ENCODE data around the gene CTPS1. TPM values are rescaled to one million over a fixed set of nuclear protein-coding genes. Genes with fewer than 3 reads are reported as not detected.

Gene CTPS1
- total RNA-seq, 1 donor from 2014 or later, result 73.8 TPM

GRCh38 chr1:40945491-40945973, 34.0 kb upstream of the CTPS1 start:
- no peak for DNase-seq (ENCODE audit: low spot score)
- TF ChIP-seq EZH2 (IDR thresholded peaks at IDR 0.05) (no peak), CTCF (IDR thresholded peaks at IDR 0.05) (no peak), EZH2phosphoT487 (IDR thresholded peaks at IDR 0.05) (no peak)
- Histone ChIP-seq H3K9ac (no peak overlapping the region), H3K27me3 (peaks cover 3% of the 10 kb centered on the region), H3K79me2 (ENCODE audit: low read depth) (no peaks in the 10 kb centered on the region), H3K36me3 (no peaks in the 10 kb centered on the region), H3K4me1 (peaks cover 6% of the 10 kb centered on the region), H3F3A (ENCODE audit: low read depth) (peaks cover 4% of the 10 kb centered on the region), H4K20me1 (ENCODE audit: low read depth) (no peaks in the 10 kb centered on the region), H2AFZ (replicated peaks) (no peak overlapping the region), H3K4me2 (no peak overlapping the region), H3K4me3 (no peak overlapping the region), H3K9me3 (ENCODE audit: low read depth) (no peaks in the 10 kb centered on the region), H3K27ac (no peak overlapping the region)
- no peak overlapping the region for H3K4me3 Mint-ChIP-seq
- H3K4me1 Mint-ChIP-seq, result peaks cover 3% of the 10 kb centered on the region
- H3K9me3 Mint-ChIP-seq, result peaks cover 3% of the 10 kb centered on the region
- H3K27me3 Mint-ChIP-seq (ENCODE audit: insufficient read depth, low read depth), result peaks cover 8% of the 10 kb centered on the region
- no peaks in the 10 kb centered on the region for H3K36me3 Mint-ChIP-seq
- no peak overlapping the region for H3K27ac Mint-ChIP-seq

- Histone ChIP-seq H3K4me2 (peak overlapping the region; percentile 50), H3K9ac (no peak overlapping the region), H3K4me3 (no peak overlapping the region), H3K79me2 (ENCODE audit: low read depth) (no peaks in the 10 kb centered on the region), H3K27me3 (peaks cover 23% of the 10 kb centered on the region), H3K36me3 (no peaks in the 10 kb centered on the region), H3K4me1 (peaks cover 6% of the 10 kb centered on the region), H4K20me1 (ENCODE audit: low read depth) (no peaks in the 10 kb centered on the region), H3K9me3 (ENCODE audit: low read depth) (no peaks in the 10 kb centered on the region), H3F3A (ENCODE audit: low read depth) (peaks cover 4% of the 10 kb centered on the region), H3K27ac (no peak overlapping the region), H2AFZ (replicated peaks) (peak overlapping the region; percentile 83)
- DNase-seq (ENCODE audit: low spot score), result peak; percentile 79
- peaks cover 3% of the 10 kb centered on the region for H3K4me1 Mint-ChIP-seq
- TF ChIP-seq CTCF (IDR thresholded peaks at IDR 0.05) (peak; percentile 89), EZH2 (IDR thresholded peaks at IDR 0.05) (no peak), EZH2phosphoT487 (IDR thresholded peaks at IDR 0.05) (no peak)
- peaks cover 17% of the 10 kb centered on the region for H3K27me3 Mint-ChIP-seq (ENCODE audit: insufficient read depth, low read depth)
- no peak overlapping the region for H3K27ac Mint-ChIP-seq
- no peaks in the 10 kb centered on the region for H3K36me3 Mint-ChIP-seq
- peaks cover 3% of the 10 kb centered on the region for H3K9me3 Mint-ChIP-seq
- H3K4me3 Mint-ChIP-seq, result no peak overlapping the region
These were observed 30.6 kb upstream of the CTPS1 start for GRCh38 chr1:40948741-40949443.

- peaks cover 23% of the 10 kb centered on the region for H3K27me3 ChIP-seq
- H3K4me3 ChIP-seq, result no peak overlapping the region
- H3K4me2 ChIP-seq, result no peak overlapping the region
- no peak overlapping the region for H2AFZ ChIP-seq (replicated peaks)
- H3K9me3 Mint-ChIP-seq, result peaks cover 3% of the 10 kb centered on the region
- no peak for TF ChIP-seq EZH2 (IDR thresholded peaks at IDR 0.05)
- no peak for TF ChIP-seq CTCF (IDR thresholded peaks at IDR 0.05)
- no peak for TF ChIP-seq EZH2phosphoT487 (IDR thresholded peaks at IDR 0.05)
- H3K9me3 ChIP-seq (ENCODE audit: low read depth), result no peaks in the 10 kb centered on the region
- H3K27ac ChIP-seq, result no peak overlapping the region
- peaks cover 3% of the 10 kb centered on the region for H3K4me1 Mint-ChIP-seq
- H3K4me3 Mint-ChIP-seq, result no peak overlapping the region
- peaks cover 4% of the 10 kb centered on the region for H3F3A ChIP-seq (ENCODE audit: low read depth)
- no peaks in the 10 kb centered on the region for H3K79me2 ChIP-seq (ENCODE audit: low read depth)
- no peaks in the 10 kb centered on the region for H4K20me1 ChIP-seq (ENCODE audit: low read depth)
- H3K36me3 ChIP-seq, result no peaks in the 10 kb centered on the region
- no peaks in the 10 kb centered on the region for H3K36me3 Mint-ChIP-seq
- peaks cover 6% of the 10 kb centered on the region for H3K4me1 ChIP-seq
- H3K27ac Mint-ChIP-seq, result no peak overlapping the region
- no peak for DNase-seq (ENCODE audit: low spot score)
- peaks cover 17% of the 10 kb centered on the region for H3K27me3 Mint-ChIP-seq (ENCODE audit: insufficient read depth, low read depth)
- no peak overlapping the region for H3K9ac ChIP-seq
These were observed 29.9 kb upstream of the CTPS1 start for GRCh38 chr1:40949563-40949962.

Measured in neural progenitor cell (in vitro differentiated cells).